Left lung (tissue), 10 donors: ENCODE data around the gene LRMDA. TPM values are rescaled to one million over a fixed set of nuclear protein-coding genes. Genes with fewer than 3 reads are reported as not detected.

Experiments used
- ATAC-seq: fragments of 200-7000 bp; cut with Tn5 transposase; one replicate; pipeline ENCODE4 v1.9.1; 2020; ENCODE audit warnings: moderate library complexity
- DNase-seq, 4 donors: peaks; one replicate each; pipeline ENCODE4 v3.0.0-alpha.2; 2013 to 2020
- H3K27ac ChIP-seq, 2 donors: fragments of 200-600 bp; sonication (generic) in 1 of 2; one replicate each; pipeline versions ENCODE4 v1.5.0 to v1.8.0; 2020 to 2021
- H3K27me3 ChIP-seq, 2 donors: fragments of 200-600 bp; sonication (generic) in 1 of 2; one replicate each; pipeline versions ENCODE4 v1.5.0 to v1.8.0; 2020 to 2021
- H3K36me3 ChIP-seq, 2 donors: fragments of 200-600 bp; sonication (generic) in 1 of 2; one replicate each; pipeline versions ENCODE4 v1.5.0 to v1.8.0; 2020 to 2021
- H3K4me1 ChIP-seq, 2 donors: fragments of 200-600 bp; one replicate each; pipeline ENCODE4 v1.8.0; 2021
- H3K4me3 ChIP-seq, 2 donors: fragments of 200-600 bp; sonication (generic) in 1 of 2; one replicate each; pipeline versions ENCODE4 v1.5.0 to v1.8.0; 2020 to 2021; ENCODE audit warnings: mild to moderate bottlenecking in 1 of 2
- H3K9me3 ChIP-seq, 2 donors: fragments of 200-600 bp; sonication (generic) in 1 of 2; one replicate each; pipeline versions ENCODE4 v1.5.0 to v1.8.0; 2020 to 2021
- intact Hi-C, 2 donors: fragments of 100-400 bp; cut with DNase I; formaldehyde crosslinking; loops; one replicate each; pipeline versions ENCODE4 v1.11.2 to v1.14.2; 2022
- polyA plus RNA-seq, 6 donors: library from polyadenylated mRNA; unstranded; fragments of 120-200 nt; gene quantifications; one replicate each; pipeline ENCODE4 v1.2.1, GENCODE V29; 2013; ENCODE audit not compliant: insufficient read length in 6 of 6
- total RNA-seq, 2 donors: library from RNA; stranded (reverse); fragmentation: NEBNext Ultra II Directional; extraction: Animal tissue kit (Norgen Biotek cat#: 25700); gene quantifications; one replicate each; pipeline ENCODE4 v1.2.1, GENCODE V29; 2021
- TF ChIP-seq, protein P1 (sequence below), 2 donors: fragments of 200-600 bp; sonication (generic) in 1 of 2; IDR thresholded peaks; one replicate each; pipeline versions ENCODE4 v1.5.0 to v1.8.0; 2021; ENCODE audit warnings: antibody characterized with exemption in 2 of 2
- donor health status: DM: no; HTN: yes; CAD: no.
- donor health status: DM: no; HTN: no; CAD: no.

The LRMDA gene
- total and polyA plus RNA-seq, 8 donors = 13.9 to 23.6 (median 18.7) TPM

DNA sequence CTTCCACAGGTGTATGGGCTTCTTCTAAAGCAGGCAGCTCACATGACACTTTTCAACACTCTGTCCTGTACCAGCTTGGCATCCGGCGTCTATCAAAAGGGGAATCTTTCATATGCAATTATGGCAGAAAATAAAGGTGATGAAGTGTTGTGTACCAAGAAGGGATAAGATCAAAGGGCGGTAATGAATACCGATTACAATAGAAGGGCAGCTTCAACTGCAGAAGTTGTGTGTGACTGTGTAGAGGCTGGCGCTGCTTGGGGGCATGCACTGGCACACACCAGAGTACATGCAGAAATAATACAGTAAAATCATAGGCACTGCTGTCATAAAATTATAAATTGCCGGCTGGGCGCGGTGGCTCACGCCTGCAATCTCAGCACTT lies 744.7 kb downstream of the LRMDA start:
- Histone ChIP-seq H3K27me3 (no peaks in the 10 kb centered on the region), H3K36me3 (no peaks in the 10 kb centered on the region), H3K9me3 (no peaks in the 10 kb centered on the region), H3K4me1 (no peaks in the 10 kb centered on the region), H3K27ac (no peak overlapping the region), H3K4me3 (no peak overlapping the region)
- ATAC-seq (no peak), DNase-seq (no peak)
- intact Hi-C loops = no loop called here
- TF ChIP-seq, protein P1, sequence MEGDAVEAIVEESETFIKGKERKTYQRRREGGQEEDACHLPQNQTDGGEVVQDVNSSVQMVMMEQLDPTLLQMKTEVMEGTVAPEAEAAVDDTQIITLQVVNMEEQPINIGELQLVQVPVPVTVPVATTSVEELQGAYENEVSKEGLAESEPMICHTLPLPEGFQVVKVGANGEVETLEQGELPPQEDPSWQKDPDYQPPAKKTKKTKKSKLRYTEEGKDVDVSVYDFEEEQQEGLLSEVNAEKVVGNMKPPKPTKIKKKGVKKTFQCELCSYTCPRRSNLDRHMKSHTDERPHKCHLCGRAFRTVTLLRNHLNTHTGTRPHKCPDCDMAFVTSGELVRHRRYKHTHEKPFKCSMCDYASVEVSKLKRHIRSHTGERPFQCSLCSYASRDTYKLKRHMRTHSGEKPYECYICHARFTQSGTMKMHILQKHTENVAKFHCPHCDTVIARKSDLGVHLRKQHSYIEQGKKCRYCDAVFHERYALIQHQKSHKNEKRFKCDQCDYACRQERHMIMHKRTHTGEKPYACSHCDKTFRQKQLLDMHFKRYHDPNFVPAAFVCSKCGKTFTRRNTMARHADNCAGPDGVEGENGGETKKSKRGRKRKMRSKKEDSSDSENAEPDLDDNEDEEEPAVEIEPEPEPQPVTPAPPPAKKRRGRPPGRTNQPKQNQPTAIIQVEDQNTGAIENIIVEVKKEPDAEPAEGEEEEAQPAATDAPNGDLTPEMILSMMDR (IDR thresholded peaks at IDR 0.05) = no peak

DNA sequence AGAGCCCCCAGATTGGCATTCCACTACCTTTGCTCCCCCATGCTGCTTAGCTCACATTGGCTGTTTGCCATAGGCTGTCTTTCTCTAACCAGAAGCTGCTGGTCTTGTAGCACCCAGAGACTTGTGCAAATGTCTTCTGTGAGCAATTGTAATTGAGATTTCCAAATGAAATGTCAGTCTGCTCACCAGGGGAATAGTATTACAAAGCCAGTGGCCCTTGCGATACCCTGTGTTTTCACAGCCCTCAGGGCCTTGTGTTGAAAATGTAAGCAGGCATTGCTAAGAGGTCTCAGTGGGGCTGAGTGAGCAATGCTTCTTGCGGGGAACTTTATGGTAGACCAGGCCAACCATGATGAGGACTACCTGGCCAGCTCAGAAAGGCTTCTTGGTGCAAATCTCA lies 746.5 kb downstream of the LRMDA start:
- ATAC-seq = no peak
- intact Hi-C loops = no loop called here
- H3K27ac ChIP-seq = no peak overlapping the region
- no peaks in the 10 kb centered on the region for H3K36me3 ChIP-seq
- no peaks in the 10 kb centered on the region for H3K27me3 ChIP-seq
- no peak for DNase-seq
- H3K4me1 ChIP-seq = no peaks in the 10 kb centered on the region
- TF ChIP-seq, protein P1 (IDR thresholded peaks at IDR 0.05) = no peak
- H3K4me3 ChIP-seq = no peak overlapping the region
- H3K9me3 ChIP-seq = no peaks in the 10 kb centered on the region

DNA sequence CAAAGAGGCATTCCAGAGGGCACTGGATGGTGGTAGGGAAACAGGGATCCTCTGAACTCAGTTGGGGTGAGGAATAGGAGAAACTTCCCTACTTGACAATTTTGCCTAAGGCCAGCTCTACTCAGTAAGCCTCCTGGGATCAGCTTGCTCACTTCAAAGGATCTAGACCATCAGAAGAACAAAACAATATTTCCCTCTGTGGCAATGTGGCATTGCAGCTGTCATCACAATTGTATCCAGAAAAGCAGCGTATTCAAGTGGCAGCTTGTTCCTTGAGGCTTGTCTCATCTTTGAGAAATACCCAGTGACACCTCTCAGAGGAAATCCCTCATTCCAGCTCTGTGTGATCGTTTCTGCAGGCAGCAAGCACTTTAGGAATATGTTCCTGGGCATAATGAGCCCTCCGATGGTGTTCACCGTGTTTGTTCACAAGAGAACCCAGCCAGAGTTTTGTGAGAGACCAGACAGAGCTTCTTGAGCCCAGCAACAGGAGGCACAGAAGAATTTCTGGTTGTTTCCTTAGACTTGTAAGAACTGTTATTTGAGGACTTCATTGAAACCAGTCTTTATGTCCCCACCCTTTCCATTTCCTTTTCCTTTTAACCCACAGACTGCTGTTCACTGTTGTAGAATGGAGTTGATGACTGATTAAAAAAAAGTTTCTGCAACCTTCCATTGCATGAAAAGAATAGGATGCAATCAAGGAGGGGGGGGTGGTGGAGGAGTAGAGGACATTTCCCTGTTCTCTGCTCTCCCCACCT lies 747.3 kb downstream of the LRMDA start:
- Histone ChIP-seq H3K9me3 (no peaks in the 10 kb centered on the region), H3K4me3 (no peak overlapping the region), H3K27me3 (no peaks in the 10 kb centered on the region), H3K36me3 (no peaks in the 10 kb centered on the region), H3K27ac (no peak overlapping the region), H3K4me1 (no peaks in the 10 kb centered on the region)
- ATAC-seq (no peak), DNase-seq (no peak)
- TF ChIP-seq, protein P1 (IDR thresholded peaks at IDR 0.05) = no peak
- intact Hi-C loops = no loop called here

DNA sequence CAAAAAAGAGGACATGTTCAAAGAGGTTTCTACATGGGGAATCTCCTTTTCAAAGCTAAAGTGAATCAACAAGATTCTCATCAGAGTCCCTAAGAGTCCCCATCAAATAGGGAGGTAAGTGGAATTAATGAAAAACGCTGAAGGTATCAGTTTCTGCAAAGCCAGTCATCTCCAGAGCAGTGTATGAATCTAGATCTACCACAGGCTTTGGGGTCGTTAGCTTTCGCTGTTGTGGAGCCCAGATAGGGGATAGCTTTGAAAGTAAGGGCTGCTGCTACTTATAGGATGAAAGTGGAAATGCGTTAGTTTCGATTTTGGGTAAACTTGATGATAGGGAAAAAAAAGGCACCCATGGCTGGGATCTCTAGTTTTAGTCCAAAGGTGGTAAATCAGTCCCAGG lies 748.4 kb downstream of the LRMDA start:
- intact Hi-C loops = no loop called here
- DNase-seq (no peak), ATAC-seq (no peak)
- no peaks in the 10 kb centered on the region for H3K27me3 ChIP-seq
- no peaks in the 10 kb centered on the region for H3K9me3 ChIP-seq
- H3K4me3 ChIP-seq = no peak overlapping the region
- no peak overlapping the region for H3K27ac ChIP-seq
- TF ChIP-seq, protein P1 (IDR thresholded peaks at IDR 0.05) = no peak
- H3K36me3 ChIP-seq = no peaks in the 10 kb centered on the region
- H3K4me1 ChIP-seq = no peaks in the 10 kb centered on the region

DNA sequence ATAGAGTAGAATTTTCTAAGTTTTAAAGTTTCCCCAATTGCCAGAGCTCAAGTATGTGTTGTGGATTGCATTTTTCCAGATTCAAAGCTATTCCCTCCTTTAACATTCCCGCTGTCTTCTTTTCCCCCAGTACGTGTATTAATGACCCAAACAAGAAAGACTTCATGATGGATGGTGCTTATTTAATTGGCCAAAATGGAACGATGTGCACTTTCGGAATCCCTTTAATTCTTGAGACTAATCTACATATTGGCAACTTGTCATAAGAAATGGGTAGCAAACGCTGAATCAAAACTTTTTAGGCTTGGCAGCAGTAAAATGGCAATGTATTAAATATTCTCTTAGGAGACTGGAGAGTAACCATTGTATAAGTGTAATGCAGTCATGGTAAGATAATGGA lies 753.2 kb downstream of the LRMDA start:
- Histone ChIP-seq H3K27ac (no peak overlapping the region), H3K36me3 (no peaks in the 10 kb centered on the region), H3K4me3 (no peak overlapping the region), H3K27me3 (no peaks in the 10 kb centered on the region), H3K4me1 (no peaks in the 10 kb centered on the region), H3K9me3 (no peaks in the 10 kb centered on the region)
- ATAC-seq = no peak
- TF ChIP-seq, protein P1 (IDR thresholded peaks at IDR 0.05) = no peak
- intact Hi-C loops = no loop called here
- no peak for DNase-seq
